Inflammatory macrophage (primary cell): Measurements from ENCODE around the gene PLEKHA5.
"Not testable (repeated sequence)": the region's sequence is repeated elsewhere in the genome, so short reads cannot be mapped to it uniquely, and the experiment has no call there.

Experiments used
- DNase-seq, 2 donors: peaks; one replicate each; pipeline ENCODE4 v3.0.0-alpha.2; 2020 to 2022
- total RNA-seq, 18 experiments: gene quantifications; one replicate each; lab custom pipeline; 2026; ENCODE audit warnings: mixed read lengths in 6 of 18, inconsistent platforms in 2 of 18; lab: John Stamatoyannopoulos, UW

Gene PLEKHA5
- total RNA-seq, result 1.6 to 22.9 (median 4.9) reads per million in 18 experiments

GRCh38 chr12:19129486-19130223 is at the start of gene PLEKHA5:
PLEKHA5 (plus strand) TSS chr12:19129733; CDS start chr12:19129800, 67 bp downstream.
- peak; percentile 35 to 51 for DNase-seq

GRCh38 chr12:19080918-19081317 is 48.6 kb upstream of the PLEKHA5 start:
- DNase-seq, result no peak

GRCh38 chr12:19082365-19082911 is 47.1 kb upstream of the PLEKHA5 start:
- no peak for DNase-seq

GRCh38 chr12:19084547-19084946 is 45.0 kb upstream of the PLEKHA5 start:
- DNase-seq, result no peak

- no peak for DNase-seq
Measured at GRCh38 chr12:19085090-19085489, 44.4 kb upstream of the PLEKHA5 start.

- DNase-seq, result no peak
Measured at GRCh38 chr12:19088606-19089005, 40.9 kb upstream of the PLEKHA5 start.

GRCh38 chr12:19092482-19092881 is 37.1 kb upstream of the PLEKHA5 start:
- DNase-seq, result not testable (repeated sequence)

- DNase-seq, result no peak
Measured at GRCh38 chr12:19093218-19093617, 36.3 kb upstream of the PLEKHA5 start.

GRCh38 chr12:19095331-19095730 is 34.2 kb upstream of the PLEKHA5 start:
- DNase-seq, result no peak

- DNase-seq, result no peak
Measured at GRCh38 chr12:19095756-19096480, 33.6 kb upstream of the PLEKHA5 start.

- no peak for DNase-seq
Measured at GRCh38 chr12:19105463-19105862, 24.1 kb upstream of the PLEKHA5 start.

GRCh38 chr12:19107750-19108149 is 21.8 kb upstream of the PLEKHA5 start:
- DNase-seq, result no peak

GRCh38 chr12:19110221-19110940 is 19.2 kb upstream of the PLEKHA5 start:
- DNase-seq, result no peak

- no peak for DNase-seq
Measured at GRCh38 chr12:19113464-19113863, 16.1 kb upstream of the PLEKHA5 start.

- DNase-seq, result no peak
Measured at GRCh38 chr12:19115285-19115684, 14.2 kb upstream of the PLEKHA5 start.

GRCh38 chr12:19119440-19119839 is 10.1 kb upstream of the PLEKHA5 start:
- DNase-seq, result no peak

GRCh38 chr12:19120795-19121194 is 8.7 kb upstream of the PLEKHA5 start:
- DNase-seq, result no peak

GRCh38 chr12:19121449-19122018 is 8.0 kb upstream of the PLEKHA5 start:
- no peak for DNase-seq

GRCh38 chr12:19125325-19125724 is 4.2 kb upstream of the PLEKHA5 start:
- DNase-seq, result no peak

- no peak for DNase-seq
Measured at GRCh38 chr12:19127270-19127669, 2.3 kb upstream of the PLEKHA5 start.

GRCh38 chr12:19128485-19128884 is 1.0 kb upstream of the PLEKHA5 start:
- no peak for DNase-seq

GRCh38 chr12:19129122-19129485 is 429 bp upstream of the PLEKHA5 start:
- DNase-seq, result no peak
